ENCODE results near the gene FBXL20.

The FBXL20 gene

DNA sequence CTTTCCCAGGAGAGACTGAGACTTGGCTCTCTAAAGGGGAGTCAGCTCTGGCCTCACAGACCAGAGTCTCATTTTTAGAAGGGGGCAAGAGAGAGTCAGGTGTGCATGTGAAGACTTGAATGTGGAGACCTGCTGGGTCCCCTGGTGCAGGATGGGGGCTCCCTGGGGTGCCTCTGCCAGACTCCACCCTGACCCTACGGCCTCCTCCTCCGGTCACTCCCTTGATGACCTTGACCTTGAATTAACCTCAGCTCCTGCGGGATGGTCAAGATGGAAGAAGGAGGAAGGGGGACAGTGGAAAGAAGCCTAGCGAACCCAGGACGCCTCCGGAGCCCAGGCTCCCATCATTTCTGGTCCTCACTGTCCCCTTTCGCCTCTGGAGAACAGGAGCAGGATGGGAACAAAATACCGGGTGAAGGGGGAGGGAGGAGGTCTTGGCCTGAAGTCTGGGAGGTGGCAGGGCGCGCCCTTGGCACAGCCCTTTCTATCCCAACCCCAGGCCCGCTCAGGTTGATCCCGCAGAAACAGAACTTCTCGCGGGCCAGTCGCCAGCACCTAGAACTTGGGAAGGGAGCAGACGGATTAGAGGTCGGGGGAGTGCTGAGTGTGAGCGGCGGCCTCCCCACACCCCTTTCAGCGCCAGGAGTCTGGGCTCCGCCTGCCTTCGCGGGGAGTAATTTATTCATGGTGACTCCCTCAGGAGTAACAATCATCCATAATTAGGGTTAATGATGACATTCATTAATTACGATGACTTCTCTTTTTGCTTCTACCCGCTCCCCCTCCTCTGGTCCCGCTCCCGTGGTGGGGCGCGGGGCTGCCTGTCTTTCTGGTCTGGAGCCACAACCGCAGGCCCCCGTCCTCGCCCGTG, 177.3 kb downstream of the FBXL20 start:
- DNase-seq: no peak

GRCh38 chr17:39222866-39223834, 178.3 kb downstream of the FBXL20 start:
- peak in 2 of 3 donors; percentile 39 to 43 for DNase-seq

GRCh38 chr17:39222151-39222550, 179.3 kb downstream of the FBXL20 start:
- no peak for DNase-seq

DNA sequence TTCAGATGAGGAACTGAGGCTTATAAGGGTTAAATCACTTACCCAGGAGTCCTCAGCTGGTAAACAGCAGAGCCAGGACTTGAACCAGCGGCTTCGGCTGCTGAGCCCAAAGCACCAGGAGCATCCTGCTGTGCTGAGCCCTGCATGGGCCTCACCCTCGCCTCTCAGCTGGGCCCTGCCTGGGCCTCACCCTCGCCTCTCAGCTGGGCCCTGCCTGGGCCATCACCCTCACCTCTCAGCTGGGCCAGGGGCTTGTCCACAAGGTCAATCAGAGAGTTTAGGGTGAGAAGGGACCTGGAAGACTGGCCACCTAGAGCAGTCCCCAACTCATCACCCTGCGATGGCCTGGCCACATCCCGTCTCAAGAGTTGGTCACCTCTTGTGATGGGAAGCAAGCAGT, 179.9 kb downstream of the FBXL20 start:
- DNase-seq: no peak

GRCh38 chr17:39219647-39220154, 181.7 kb downstream of the FBXL20 start:
- DNase-seq: no peak

DNA sequence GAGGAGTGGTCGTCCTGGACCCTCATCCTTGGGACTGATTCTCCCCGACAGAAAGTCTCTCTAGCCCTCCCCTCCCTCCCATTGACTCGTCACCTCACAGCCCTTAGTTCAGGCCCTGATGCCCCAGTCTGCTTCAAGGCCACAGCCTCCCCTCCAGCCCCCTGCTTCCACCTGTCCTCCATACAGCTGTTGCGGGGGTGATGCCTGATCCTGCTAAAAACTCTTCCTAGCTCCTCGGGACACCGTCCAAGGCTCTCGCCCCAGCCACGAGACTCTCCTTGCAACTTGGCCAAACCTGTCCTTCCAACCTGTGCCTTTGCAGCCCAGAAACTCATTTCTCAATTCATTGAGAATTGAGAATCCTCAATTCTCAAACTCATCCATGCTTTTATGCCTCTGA, 182.5 kb downstream of the FBXL20 start:
- no peak for DNase-seq

DNA sequence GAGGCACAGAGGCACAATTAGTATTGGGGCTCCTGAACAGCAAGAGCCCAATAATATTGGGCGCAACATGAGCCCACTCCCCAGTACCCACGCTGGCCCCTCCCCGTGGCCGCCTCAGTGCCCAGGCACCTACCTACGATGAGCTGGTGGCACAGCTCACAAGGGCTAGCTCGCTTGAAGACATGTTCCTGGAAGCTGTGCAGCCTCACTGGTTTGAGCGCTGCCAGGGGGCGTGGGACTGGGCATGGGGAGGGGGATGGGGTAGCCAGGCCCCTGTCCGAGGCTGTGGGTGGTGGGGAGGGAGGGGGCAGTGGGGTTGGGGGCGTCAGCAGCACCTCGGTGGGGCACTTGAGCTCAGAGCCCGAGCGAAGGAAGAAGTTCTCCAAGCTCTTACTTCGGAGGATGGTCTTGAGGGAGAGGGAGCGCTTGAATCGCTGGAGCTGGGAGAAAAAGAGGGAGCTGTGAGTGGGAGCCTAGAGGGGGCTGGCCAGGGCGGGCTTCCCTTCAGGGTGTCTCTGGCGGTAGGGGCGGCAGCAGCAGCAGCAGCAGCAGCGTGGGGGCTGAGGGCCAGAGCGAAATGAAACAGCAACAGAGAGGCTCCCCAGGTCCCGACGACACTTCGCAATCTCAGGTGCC, 183.6 kb downstream of the FBXL20 start:
- no peak for DNase-seq

DNA sequence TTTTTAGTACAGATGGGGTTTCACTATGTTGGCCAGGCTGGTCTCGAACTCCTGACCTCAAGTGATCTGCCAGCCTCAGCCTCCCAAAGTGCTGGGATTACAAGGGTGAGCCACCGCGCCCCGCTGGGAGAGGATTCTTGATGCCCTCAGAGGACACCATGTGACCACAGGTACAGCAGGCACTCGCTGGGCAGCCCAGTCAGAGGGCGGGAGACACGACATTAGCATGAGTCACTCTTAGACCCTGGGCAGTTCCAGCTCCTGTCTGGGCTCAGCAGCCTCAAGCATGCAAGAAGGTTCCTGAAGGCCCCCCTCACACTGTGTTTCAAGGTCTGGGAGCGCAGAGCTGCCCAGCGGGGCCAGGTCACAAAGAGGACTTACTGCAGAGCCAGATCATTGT, 187.6 kb downstream of the FBXL20 start:
- DNase-seq: no peak

DNA sequence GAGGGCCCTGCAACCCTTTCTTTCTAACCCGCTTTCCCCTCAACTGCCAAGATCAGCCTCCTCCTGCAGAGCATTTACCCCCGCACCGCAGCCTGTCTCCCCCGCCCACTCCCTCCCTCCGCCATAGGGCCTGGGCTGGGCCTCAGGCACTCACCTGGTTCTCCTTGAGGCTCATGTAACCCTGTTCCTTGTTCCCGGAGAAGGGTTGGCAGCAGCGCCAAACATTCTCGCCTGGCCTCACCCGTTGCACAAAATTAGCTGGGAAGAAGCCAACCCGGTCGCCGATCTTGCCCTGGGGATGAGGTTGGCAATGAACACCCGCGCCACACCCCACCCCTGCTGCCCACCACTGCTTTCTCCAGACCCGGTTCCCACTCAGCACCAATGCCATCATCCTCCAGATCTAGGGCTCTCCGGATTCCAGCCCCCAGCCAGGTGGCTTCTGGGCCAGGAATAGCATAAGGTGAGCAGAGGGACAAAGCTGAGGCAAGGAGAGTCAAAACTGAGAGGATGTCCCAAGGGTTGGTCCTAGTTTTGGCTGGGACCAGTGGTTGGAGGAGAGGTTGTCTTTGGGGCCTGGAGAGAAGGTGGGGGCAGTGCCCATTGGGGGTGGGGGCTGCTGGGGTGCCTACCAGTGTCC, 188.5 kb downstream of the FBXL20 start:
- no peak for DNase-seq

- peak in 2 of 3 donors; percentile 37 to 62 for DNase-seq
Measured at GRCh38 chr17:39212195-39212810, 189.1 kb downstream of the FBXL20 start.

- DNase-seq: no peak
Measured at GRCh38 chr17:39210093-39210434, 191.4 kb downstream of the FBXL20 start.

DNA sequence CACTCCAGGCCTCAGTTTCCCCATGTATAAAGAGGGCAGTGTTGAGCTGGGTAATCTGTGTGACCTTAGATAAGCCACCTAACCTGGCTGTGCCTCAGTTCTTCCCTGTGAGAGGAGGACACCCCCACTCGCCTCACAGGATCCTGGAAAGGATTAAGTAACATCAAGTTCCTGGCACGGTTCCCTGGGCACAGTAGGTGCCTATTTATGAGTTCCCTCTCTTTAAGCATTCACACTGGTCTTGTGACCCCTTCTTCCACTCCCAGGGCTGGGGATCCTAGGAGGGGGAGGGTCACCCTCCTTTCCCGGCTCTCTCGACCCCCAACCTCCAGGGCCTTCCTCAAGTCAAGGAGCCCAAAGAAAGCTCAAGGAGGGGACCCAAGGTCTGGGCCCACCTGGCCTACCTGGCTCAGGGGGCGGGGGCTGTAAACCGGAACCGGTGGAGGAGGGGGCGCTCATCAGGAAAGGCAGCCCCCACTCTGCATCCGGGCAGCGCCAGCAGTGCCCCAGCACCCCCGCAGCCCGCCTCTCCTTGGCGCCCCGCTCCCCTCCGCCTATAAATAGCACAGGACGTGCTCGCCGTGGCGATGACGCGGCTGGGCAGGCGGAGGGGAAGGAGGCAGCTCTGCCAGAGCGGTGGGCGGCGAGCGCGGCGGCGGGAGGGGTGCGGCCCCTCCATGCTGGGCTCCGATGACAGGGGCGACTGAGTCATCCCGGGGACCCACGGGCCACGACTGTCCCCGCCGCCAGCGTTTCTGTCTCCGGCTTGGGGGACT, 191.9 kb downstream of the FBXL20 start:
- DNase-seq: peak; percentile 85 to 94 (median 90)

DNA sequence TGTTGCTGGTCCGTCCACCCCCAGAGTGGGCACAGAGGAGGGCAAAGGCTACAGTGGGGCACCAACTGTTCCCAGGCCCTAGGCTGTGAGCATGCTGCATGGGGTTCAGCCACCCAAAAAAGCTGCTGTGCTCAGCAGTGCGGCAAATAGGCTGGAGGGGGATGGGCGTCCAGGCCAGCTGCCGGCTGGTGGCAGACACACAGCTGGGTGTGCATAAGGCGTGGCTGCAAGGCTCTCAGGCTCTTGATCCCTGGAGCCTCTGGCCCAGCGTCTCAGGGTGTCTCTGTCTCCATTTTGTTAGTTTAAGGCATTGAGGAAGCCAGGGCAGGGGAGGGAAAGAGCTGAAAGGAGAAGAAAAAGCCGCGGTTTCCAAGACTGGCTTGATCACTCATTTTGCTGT, 192.5 kb downstream of the FBXL20 start:
- DNase-seq: peak in 1 of 3 donors; percentile 56

GRCh38 chr17:39208136-39208535, 193.3 kb downstream of the FBXL20 start:
- peak in 2 of 3 donors; percentile 43 to 64 for DNase-seq

DNA sequence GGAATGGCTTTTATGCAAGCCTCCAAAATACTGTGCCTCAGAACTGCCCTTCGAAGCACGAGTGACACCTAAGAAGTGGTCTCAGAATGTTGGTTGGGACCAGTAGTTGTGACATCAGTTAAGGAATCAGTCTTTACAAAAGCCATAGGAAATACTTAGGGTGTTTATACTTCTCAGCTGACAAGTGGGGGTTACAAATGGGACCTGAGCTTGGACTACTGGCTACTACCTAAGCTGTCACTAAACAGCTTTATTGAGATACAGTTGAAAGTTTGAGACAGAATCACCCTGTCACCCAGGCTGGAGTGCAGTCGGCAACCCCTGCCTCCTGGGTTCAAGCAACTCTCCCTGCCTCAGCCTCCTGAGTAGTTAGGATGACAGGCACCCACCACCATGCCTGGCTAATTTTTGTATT, 196.3 kb downstream of the FBXL20 start:
- DNase-seq: no peak

DNA sequence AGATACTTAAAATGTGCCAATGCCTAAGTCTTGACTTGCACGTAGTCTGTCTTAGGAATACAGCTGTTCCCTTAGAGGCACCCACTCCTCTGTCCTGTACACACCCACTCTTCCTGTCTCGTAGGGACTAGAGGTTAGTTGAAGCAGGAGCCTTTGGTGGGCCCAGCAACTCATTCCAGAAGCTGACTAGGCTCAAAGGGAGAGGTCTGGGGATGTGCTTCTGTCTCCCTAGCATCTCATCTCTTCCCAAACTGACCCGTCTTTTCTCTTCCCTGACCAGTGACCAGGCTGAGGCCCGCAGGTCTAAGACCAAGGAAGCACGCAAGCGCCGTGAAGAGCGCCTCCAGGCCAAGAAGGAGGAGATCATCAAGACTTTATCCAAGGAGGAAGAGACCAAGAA, 197.2 kb downstream of the FBXL20 start:
- no peak for DNase-seq
